OCI-LY3 (cell line): ENCODE results near the gene ZNF385C.

Experiments
- H2AFZ ChIP-seq: fragments of 200-600, 300-600 bp; shearing (Covaris generic); 2 replicates; pipeline ENCODE4 v1.6.0; 2014; ENCODE audit warnings: antibody characterized with exemption, low read depth, low read length
- H3K27ac ChIP-seq: fragments of 200-600, 300-600 bp; sonication (generic); 2 replicates; pipeline ENCODE4 v1.5.1; 2014; ENCODE audit warnings: mild to moderate bottlenecking, low read length, moderate library complexity, mixed read lengths
- H3K27me3 ChIP-seq: fragments of 200-600, 300-600 bp; sonication (generic); 2 replicates; pipeline ENCODE4 v1.6.1; 2014; ENCODE audit warnings: low read depth, low read length, mixed read lengths
- H3K36me3 ChIP-seq: fragments of 200-600, 300-600 bp; sonication (generic); replicated peaks from 2 replicates; pipeline ENCODE3; 2014; ENCODE audit warnings: low read depth, low read length, mixed read lengths
- H3K4me1 ChIP-seq: fragments of 300-600, 200-600 bp; sonication (generic); 2 replicates; pipeline ENCODE4 v1.6.1; 2014; ENCODE audit warnings: low read length, mixed read lengths
- H3K4me2 ChIP-seq: fragments of 200-600, 300-600 bp; sonication (generic); 2 replicates; pipeline ENCODE4 v1.6.1; 2014; ENCODE audit warnings: low read length, mixed read lengths
- H3K4me3 ChIP-seq: fragments of 300-600, 200-600 bp; sonication (generic); 2 replicates; pipeline ENCODE4 v1.5.1; 2014; ENCODE audit warnings: antibody characterized with exemption, mild to moderate bottlenecking, low read length, moderate library complexity
- H3K79me2 ChIP-seq: fragments of 300-600, 200-600 bp; shearing (Covaris generic); 2 replicates; pipeline ENCODE4 v1.6.1; 2014; ENCODE audit warnings: mild to moderate bottlenecking, low read length, mixed read lengths
- H3K9ac ChIP-seq: fragments of 300-600, 200-600 bp; shearing (Covaris generic); 2 replicates; pipeline ENCODE4 v1.6.0; 2014; ENCODE audit warnings: mild to moderate bottlenecking, low read length, moderate library complexity
- H3K9me3 ChIP-seq: fragments of 200-600, 300-600 bp; shearing (Covaris generic); 2 replicates; pipeline ENCODE4 v1.6.1; 2014; ENCODE audit warnings: low read length, mixed read lengths; ENCODE audit not compliant: insufficient read depth
- H4K20me1 ChIP-seq: fragments of 200-600, 300-600 bp; sonication (generic); 2 replicates; pipeline ENCODE4 v1.6.1; 2016; ENCODE audit warnings: low read length, mixed read lengths; ENCODE audit not compliant: insufficient read depth
- CTCF ChIP-seq: fragments of 200-600, 300-600 bp; sonication (generic); IDR thresholded peaks from 2 replicates; pipeline ENCODE4 v1.5.1; 2014; ENCODE audit warnings: antibody characterized with exemption, low read length, low read depth
- EZH2phosphoT487 ChIP-seq: fragments of 200-600 bp; shearing (Covaris generic); IDR thresholded peaks from 2 replicates; pipeline ENCODE4 v1.6.1; 2018; ENCODE audit warnings: antibody characterized with exemption, mixed run types, low read depth

Gene ZNF385C

GRCh38 chr17:42135664-42136653 is 37.7 kb upstream of the ZNF385C start:
- Histone ChIP-seq H3K9ac (peak overlapping the region; percentile 12; the same call in 1 of the 2 replicates), H3K9me3 (peaks cover 5% of the 10 kb centered on the region; the same call in 1 of the 2 replicates), H3K79me2 (peaks cover 88% of the 10 kb centered on the region), H3K4me3 (peak overlapping the region; percentile 14; the same call in 1 of the 2 replicates), H3K36me3 (peaks cover 28% of the 10 kb centered on the region), H3K4me2 (peak overlapping the region; percentile 49), H3K27me3 (no peaks in the 10 kb centered on the region), H4K20me1 (peaks cover 26% of the 10 kb centered on the region), H3K4me1 (peaks cover 78% of the 10 kb centered on the region), H3K27ac (peak overlapping the region; percentile 67), H2AFZ (no peak overlapping the region)
- TF ChIP-seq EZH2phosphoT487 (no peak), CTCF (no peak)

- no peak overlapping the region for H2AFZ ChIP-seq
- H3K27ac ChIP-seq: peak overlapping the region; percentile 67; the same call in 1 of the 2 replicates
- peaks cover 5% of the 10 kb centered on the region; the same call in 1 of the 2 replicates for H3K9me3 ChIP-seq
- peaks cover 90% of the 10 kb centered on the region for H3K79me2 ChIP-seq
- no peak overlapping the region for H3K9ac ChIP-seq
- H3K4me1 ChIP-seq: peaks cover 82% of the 10 kb centered on the region
- no peak overlapping the region for H3K4me3 ChIP-seq
- TF ChIP-seq CTCF: no peak
- no peak for TF ChIP-seq EZH2phosphoT487
- H3K27me3 ChIP-seq: no peaks in the 10 kb centered on the region
- peak overlapping the region; percentile 49 for H3K4me2 ChIP-seq
- peaks cover 29% of the 10 kb centered on the region for H4K20me1 ChIP-seq
- peaks cover 31% of the 10 kb centered on the region for H3K36me3 ChIP-seq
Measured at GRCh38 chr17:42135151-42135550, 36.9 kb upstream of the ZNF385C start.

GRCh38 chr17:42133461-42134041 is 35.3 kb upstream of the ZNF385C start:
- Histone ChIP-seq H3K36me3 (peaks cover 47% of the 10 kb centered on the region), H3K27ac (peak overlapping the region; percentile 97), H3K9me3 (peaks cover 5% of the 10 kb centered on the region; the same call in 1 of the 2 replicates), H2AFZ (no peak overlapping the region), H3K4me2 (peak overlapping the region; percentile 71), H3K4me1 (peaks cover 79% of the 10 kb centered on the region), H3K27me3 (no peaks in the 10 kb centered on the region), H3K79me2 (peaks cover 75% of the 10 kb centered on the region), H3K4me3 (peak overlapping the region; percentile 54), H3K9ac (peak overlapping the region; percentile 56; the same call in 1 of the 2 replicates), H4K20me1 (peaks cover 23% of the 10 kb centered on the region)
- TF ChIP-seq CTCF (no peak), EZH2phosphoT487 (no peak)

GRCh38 chr17:42132941-42133340 is 34.7 kb upstream of the ZNF385C start:
- Histone ChIP-seq H3K27ac (peak overlapping the region; percentile 97), H3K4me2 (peak overlapping the region; percentile 71), H3K9me3 (peaks cover 5% of the 10 kb centered on the region; the same call in 1 of the 2 replicates), H3K79me2 (peaks cover 69% of the 10 kb centered on the region), H4K20me1 (peaks cover 23% of the 10 kb centered on the region), H3K9ac (peak overlapping the region; percentile 56), H2AFZ (no peak overlapping the region), H3K4me1 (peaks cover 79% of the 10 kb centered on the region), H3K36me3 (peaks cover 52% of the 10 kb centered on the region), H3K27me3 (no peaks in the 10 kb centered on the region), H3K4me3 (peak overlapping the region; percentile 54)
- TF ChIP-seq CTCF (no peak), EZH2phosphoT487 (no peak)
